Sigmoid colon (tissue), 4 donors: ENCODE results near the gene LRP1B.

ENCODE experiments used
- CTCF ChIP-seq, 4 experiments: fragments of 450-650 bp in 3 of 4; fragments of 200-600 bp in 1 of 4; IDR thresholded peaks; one replicate each; pipeline ENCODE4 v1.5.1; 2016 to 2019; ENCODE audit warnings: antibody characterized with exemption in 4 of 4, mild to moderate bottlenecking in 3 of 4, moderate library complexity in 2 of 4
- EP300 ChIP-seq, 4 donors: sonication (generic); formaldehyde crosslinking; IDR thresholded peaks; one replicate each; pipeline ENCODE4 v1.6.1; 2017; ENCODE audit warnings: antibody characterized with exemption in 4 of 4
- POLR2A ChIP-seq, 2 donors: fragments of 450-650 bp; IDR thresholded peaks; one replicate each; pipeline ENCODE4 v1.6.1; 2016; ENCODE audit warnings: antibody characterized with exemption in 2 of 2, mild to moderate bottlenecking in 2 of 2, moderate library complexity in 2 of 2
- POLR2AphosphoS5 ChIP-seq, 4 donors: sonication (generic); formaldehyde crosslinking; IDR thresholded peaks; one replicate each; pipeline ENCODE4 v1.6.1; 2017; ENCODE audit warnings: antibody characterized with exemption in 4 of 4

- TF ChIP-seq CTCF (IDR thresholded peaks at IDR 0.05) = no peak
- TF ChIP-seq EP300 (IDR thresholded peaks at IDR 0.05) = no peak
- TF ChIP-seq POLR2A (IDR thresholded peaks at IDR 0.05) = no peak
- no peak for TF ChIP-seq POLR2AphosphoS5 (IDR thresholded peaks at IDR 0.05)
Observed at GRCh38 chr2:141264848-141265247, 866.0 kb downstream of the LRP1B start.
